Measurements from ENCODE around the gene TRIM54.
A peak's percentile ranks its signal among the peaks of the same experiment; 100 is the strongest.
"Not testable (repeated sequence)": the region's sequence is repeated elsewhere in the genome, so short reads cannot be mapped to it uniquely, and the experiment has no call there.

The TRIM54 gene

GRCh38 chr2:27258051-27258450 lies 24.2 kb upstream of the TRIM54 start:
- no peak for DNase-seq (ENCODE audit: low read depth in 2 of 2)

- DNase-seq (ENCODE audit: low read depth in 2 of 2): no peak
Measured at GRCh38 chr2:27261241-27261925, 20.8 kb upstream of the TRIM54 start.

GRCh38 chr2:27261926-27262298 lies 20.3 kb upstream of the TRIM54 start:
- no peak for DNase-seq (ENCODE audit: low read depth in 2 of 2)

GRCh38 chr2:27262379-27263286 lies 19.6 kb upstream of the TRIM54 start, which contains the start of gene SLC30A3:
Gene SLC30A3, minus strand, starts transcription at chr2:27263047. Its CDS starts 141 bp downstream, at chr2:27262906.
- DNase-seq (ENCODE audit: low read depth in 2 of 2): peak; percentile 49 to 63

GRCh38 chr2:27263287-27264252 lies 18.7 kb upstream of the TRIM54 start:
- DNase-seq (ENCODE audit: low read depth in 2 of 2): no peak

- no peak for DNase-seq (ENCODE audit: low read depth in 2 of 2)
Measured at GRCh38 chr2:27264253-27264752, 17.9 kb upstream of the TRIM54 start.

- DNase-seq (ENCODE audit: low read depth in 2 of 2): peak; percentile 39 to 61
Measured at GRCh38 chr2:27264753-27265535, 17.3 kb upstream of the TRIM54 start.

GRCh38 chr2:27265536-27265870 lies 16.7 kb upstream of the TRIM54 start:
- DNase-seq (ENCODE audit: low read depth in 2 of 2): no peak

GRCh38 chr2:27268296-27268695 lies 13.9 kb upstream of the TRIM54 start:
- not testable (repeated sequence) for DNase-seq (ENCODE audit: low read depth in 2 of 2)

GRCh38 chr2:27270131-27270530 lies 12.1 kb upstream of the TRIM54 start:
- no peak for DNase-seq (ENCODE audit: low read depth in 2 of 2)

- DNase-seq (ENCODE audit: low read depth in 2 of 2): no peak
Measured at GRCh38 chr2:27270670-27271069, 11.6 kb upstream of the TRIM54 start.

GRCh38 chr2:27271631-27272340 lies 10.4 kb upstream of the TRIM54 start:
- DNase-seq (ENCODE audit: low read depth in 2 of 2): no peak

GRCh38 chr2:27272537-27273522 lies 9.4 kb upstream of the TRIM54 start:
- not testable (repeated sequence) for DNase-seq (ENCODE audit: low read depth in 2 of 2)

- no peak for DNase-seq (ENCODE audit: low read depth in 2 of 2)
Measured at GRCh38 chr2:27275211-27276150, 6.7 kb upstream of the TRIM54 start, which contains the start of gene DNAJC5G. Gene DNAJC5G, plus strand, starts transcription at chr2:27275433. Its CDS starts 1,296 bp downstream, at chr2:27276729.

GRCh38 chr2:27278010-27278409 lies 4.2 kb upstream of the TRIM54 start:
- no peak for DNase-seq (ENCODE audit: low read depth in 2 of 2)

- no peak for DNase-seq (ENCODE audit: low read depth in 2 of 2)
Measured at GRCh38 chr2:27280826-27281225, 1.4 kb upstream of the TRIM54 start.

- no peak for DNase-seq (ENCODE audit: low read depth in 2 of 2)
Measured at GRCh38 chr2:27281442-27281841, 787 bp upstream of the TRIM54 start.

GRCh38 chr2:27282892-27283291 lies 663 bp downstream of the TRIM54 start:
- no peak for DNase-seq (ENCODE audit: low read depth in 2 of 2)
